Gastrocnemius medialis (tissue), 4 donors: ENCODE results near the gene CNDP1. TPM values are rescaled to one million over a fixed set of nuclear protein-coding genes. Genes with fewer than 3 reads are reported as not detected.

Source experiments
- ATAC-seq, 2 donors: fragments of 150-250 bp; one replicate each; pipeline ENCODE4 v1.9.1; 2016
- DNase-seq, 2 donors: peaks; one replicate each; pipeline ENCODE4 v3.0.0-alpha.2; 2019
- H3K27ac ChIP-seq, 4 donors: fragments of 200-600 bp; sonication (generic); 1 replicate in 1 of 4; 2 replicates in 3 of 4; pipeline ENCODE4 v1.5.1; 2016 to 2018; ENCODE audit warnings: mild to moderate bottlenecking in 2 of 4, moderate library complexity in 1 of 4
- H3K27me3 ChIP-seq, 3 donors: fragments of 200-600 bp; sonication (generic) in 2 of 3; 1 replicate in 1 of 3; 2 replicates in 2 of 3; pipeline versions ENCODE4 v1.5.1 to v1.6.0; 2016 to 2019; ENCODE audit warnings: mild to moderate bottlenecking in 1 of 3, moderate library complexity in 1 of 3
- H3K36me3 ChIP-seq, 2 donors: fragments of 200-600 bp; sonication (generic) in 1 of 2; one replicate each; pipeline ENCODE4 v1.5.1; 2017 to 2018
- H3K4me1 ChIP-seq, 2 donors: fragments of 200-600 bp; sonication (generic) in 1 of 2; one replicate each; pipeline ENCODE4 v1.5.1; 2016 to 2017; ENCODE audit warnings: mild to moderate bottlenecking in 2 of 2
- H3K4me3 ChIP-seq, 4 donors: fragments of 200-600 bp; sonication (generic) in 3 of 4; 1 replicate in 1 of 4; 2 replicates in 3 of 4; pipeline ENCODE4 v1.5.1; 2016 to 2019; ENCODE audit warnings: mild to moderate bottlenecking in 2 of 4
- H3K9me3 ChIP-seq, 3 donors: fragments of 200-600 bp; sonication (generic) in 2 of 3; 1 replicate in 1 of 3; 2 replicates in 2 of 3; pipeline ENCODE4 v1.5.1; 2016 to 2019
- POLR2A ChIP-seq, 2 donors: fragments of 450-650 bp; IDR thresholded peaks; one replicate each; pipeline ENCODE4 v1.6.1; 2017; ENCODE audit warnings: antibody characterized with exemption in 2 of 2, mild to moderate bottlenecking in 2 of 2, moderate library complexity in 2 of 2
- in situ Hi-C, 4 donors: fragments of 200-750 bp; cut with MboI; loops; one replicate each; pipeline versions ENCODE4 v1.15.0 to v1.8.0; 2017; ENCODE audit warnings: low sequenced_read_pairs in 4 of 4
- intact Hi-C: fragments of 100-400 bp; cut with DNase I; formaldehyde crosslinking; loops from one replicate; pipeline ENCODE4 v1.15.1; 2023; ENCODE audit warnings: low total_unique reads
- total RNA-seq, 4 donors: library from RNA; depleted of rRNA; stranded (reverse); fragments of >200 nt; gene quantifications; one replicate each; pipeline versions ENCODE4 v1.1.0 to v1.2.3, GENCODE V29; 2016
- TF ChIP-seq, protein P1 (sequence below), 5 experiments: fragments of 450-650 bp in 3 of 5; fragments of 200-600 bp in 2 of 5; sonication (generic) in 2 of 5; IDR thresholded peaks in 4 of 5; conservative IDR thresholded peaks in 1 of 5; 1 replicate in 4 of 5; 2 replicates in 1 of 5; pipeline ENCODE4 v1.5.1; 2016 to 2019; ENCODE audit warnings: antibody characterized with exemption in 5 of 5, mild to moderate bottlenecking in 3 of 5, moderate library complexity in 3 of 5

The CNDP1 gene
- total RNA-seq, 4 donors from 2014 or later, result not detected

DNA sequence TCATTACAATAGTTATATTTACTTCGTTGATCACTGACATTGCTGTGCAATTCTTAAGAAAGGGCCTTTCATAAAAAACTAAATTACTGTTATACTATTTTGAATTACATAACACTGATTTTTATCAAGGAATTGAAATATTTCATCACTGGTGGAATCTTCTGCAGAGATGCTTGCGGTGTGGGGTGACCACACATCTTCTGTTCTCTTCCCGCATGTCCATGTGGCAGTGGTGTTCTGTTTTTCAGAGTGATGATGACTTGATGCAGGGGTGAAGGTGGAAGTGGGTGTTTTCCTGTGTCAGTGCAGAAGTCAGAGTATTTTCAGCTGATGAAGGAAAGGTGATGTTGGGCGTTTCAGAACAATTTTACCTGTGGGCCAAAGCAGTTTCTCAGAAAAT is 31.2 kb upstream of the CNDP1 start:
- no peak for TF ChIP-seq POLR2A (IDR thresholded peaks at IDR 0.05)
- TF ChIP-seq, protein P1, sequence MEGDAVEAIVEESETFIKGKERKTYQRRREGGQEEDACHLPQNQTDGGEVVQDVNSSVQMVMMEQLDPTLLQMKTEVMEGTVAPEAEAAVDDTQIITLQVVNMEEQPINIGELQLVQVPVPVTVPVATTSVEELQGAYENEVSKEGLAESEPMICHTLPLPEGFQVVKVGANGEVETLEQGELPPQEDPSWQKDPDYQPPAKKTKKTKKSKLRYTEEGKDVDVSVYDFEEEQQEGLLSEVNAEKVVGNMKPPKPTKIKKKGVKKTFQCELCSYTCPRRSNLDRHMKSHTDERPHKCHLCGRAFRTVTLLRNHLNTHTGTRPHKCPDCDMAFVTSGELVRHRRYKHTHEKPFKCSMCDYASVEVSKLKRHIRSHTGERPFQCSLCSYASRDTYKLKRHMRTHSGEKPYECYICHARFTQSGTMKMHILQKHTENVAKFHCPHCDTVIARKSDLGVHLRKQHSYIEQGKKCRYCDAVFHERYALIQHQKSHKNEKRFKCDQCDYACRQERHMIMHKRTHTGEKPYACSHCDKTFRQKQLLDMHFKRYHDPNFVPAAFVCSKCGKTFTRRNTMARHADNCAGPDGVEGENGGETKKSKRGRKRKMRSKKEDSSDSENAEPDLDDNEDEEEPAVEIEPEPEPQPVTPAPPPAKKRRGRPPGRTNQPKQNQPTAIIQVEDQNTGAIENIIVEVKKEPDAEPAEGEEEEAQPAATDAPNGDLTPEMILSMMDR (IDR thresholded peaks at IDR 0.05 in 4 of 5, conservative IDR thresholded peaks at IDR 0.05 in 1 of 5), result no peak
- Histone ChIP-seq H3K27me3 (no peaks in the 10 kb centered on the region), H3K4me3 (no peak overlapping the region), H3K27ac (no peak overlapping the region), H3K36me3 (peaks cover 0 to 73% of the 10 kb centered on the region in 2 donors), H3K9me3 (no peaks in the 10 kb centered on the region), H3K4me1 (peaks cover 3 to 6% of the 10 kb centered on the region in 2 donors)
- in situ Hi-C loops, result no loop called here
- DNase-seq (no peak), ATAC-seq (no peak)
- intact Hi-C loops, result no loop called here

DNA sequence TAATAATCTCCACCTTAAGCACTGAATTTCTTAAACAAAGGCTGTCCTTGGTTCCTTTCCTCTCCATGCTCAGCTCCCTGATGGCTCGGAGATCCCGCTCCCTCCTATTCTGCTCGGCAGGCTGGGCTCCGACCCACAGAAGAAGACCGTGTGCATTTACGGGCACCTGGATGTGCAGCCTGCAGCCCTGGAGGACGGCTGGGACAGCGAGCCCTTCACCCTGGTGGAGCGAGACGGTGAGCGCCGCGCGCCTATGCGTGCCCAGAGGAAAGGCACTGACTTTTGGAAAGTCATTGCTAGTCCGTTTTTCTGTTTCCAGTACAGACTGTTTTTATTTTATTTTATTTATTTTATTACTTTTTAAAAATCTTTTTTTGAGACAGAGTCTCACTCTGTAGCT is 28.5 kb upstream of the CNDP1 start:
- intact Hi-C loops, result no loop called here
- no peak for TF ChIP-seq POLR2A (IDR thresholded peaks at IDR 0.05)
- ATAC-seq, result no peak
- Histone ChIP-seq H3K4me3 (no peak overlapping the region), H3K9me3 (no peaks in the 10 kb centered on the region), H3K36me3 (peaks cover 0 to 89% of the 10 kb centered on the region in 2 donors), H3K4me1 (no peaks in the 10 kb centered on the region), H3K27me3 (no peaks in the 10 kb centered on the region), H3K27ac (no peak overlapping the region)
- DNase-seq, result no peak
- in situ Hi-C loops, result no loop called here

DNA sequence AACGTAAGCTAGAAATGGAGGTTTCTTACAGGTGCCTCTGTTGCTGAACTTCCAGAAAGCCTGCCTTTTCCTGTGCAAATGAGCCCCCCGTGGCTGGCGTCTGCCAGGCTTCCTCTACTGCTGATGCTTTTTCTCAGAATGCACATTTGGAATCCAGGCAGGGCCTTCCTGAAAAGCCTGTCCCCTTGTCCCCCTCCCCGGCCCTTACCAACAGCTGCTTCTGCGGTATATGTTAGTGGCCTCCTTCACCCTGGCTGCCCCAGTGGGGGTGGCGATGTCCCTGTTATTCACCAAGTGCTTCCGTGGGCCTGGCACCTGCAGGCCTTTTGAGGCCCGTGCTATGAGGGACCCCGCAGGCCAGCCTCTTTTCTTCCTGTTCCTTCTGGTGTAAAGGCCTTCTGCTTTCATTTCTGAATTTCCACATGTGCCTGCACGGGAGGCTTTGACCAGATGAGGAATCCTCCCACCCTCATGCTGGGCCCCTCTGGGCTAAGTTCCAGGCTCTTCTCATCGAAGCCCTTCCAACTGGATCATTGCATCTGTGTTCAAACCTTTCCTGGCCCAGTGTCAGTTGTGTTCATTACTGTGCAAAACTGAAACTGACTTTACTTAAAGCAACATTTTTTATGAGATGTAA is 27.7 kb upstream of the CNDP1 start:
- in situ Hi-C loops, result no loop called here

DNA sequence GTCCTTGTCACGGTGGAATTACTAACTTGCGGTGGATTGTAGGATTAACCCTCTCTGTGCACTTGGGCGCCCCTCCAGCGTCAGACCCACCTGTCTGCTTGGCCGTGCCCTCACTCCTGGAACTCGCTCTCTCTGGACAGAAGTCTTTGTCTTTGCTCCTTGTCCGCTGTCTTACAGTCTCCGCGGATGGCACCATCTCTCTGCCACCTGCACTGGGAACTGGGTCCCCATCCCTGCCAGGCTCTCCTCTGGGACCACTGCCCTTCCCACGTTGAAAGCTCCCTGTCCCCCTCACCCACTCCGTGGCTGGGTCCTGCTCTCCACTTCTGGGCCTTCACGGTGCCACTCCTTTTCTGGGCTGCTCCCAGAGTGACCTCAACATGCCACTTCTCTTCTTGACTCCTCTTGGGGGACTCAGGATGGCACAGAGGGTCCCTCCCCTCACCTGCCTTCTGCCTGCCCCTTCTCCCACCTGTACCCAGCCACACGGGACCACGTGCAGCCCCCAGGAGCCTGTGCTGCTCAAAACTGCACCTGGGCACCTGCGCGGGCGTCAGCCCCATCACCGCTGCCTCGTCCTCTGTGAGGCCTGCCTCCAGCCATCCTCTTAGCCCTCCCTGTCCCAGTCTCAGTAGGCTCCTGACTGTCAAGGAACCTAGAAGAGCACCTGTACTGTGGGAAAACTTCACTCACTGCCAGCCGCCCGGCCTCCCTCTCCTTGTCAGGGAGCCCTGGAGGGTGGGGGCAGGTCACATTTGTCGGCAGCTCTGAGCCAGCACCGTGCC is 27.0 kb upstream of the CNDP1 start:
- intact Hi-C loops, result no loop called here
- Histone ChIP-seq H3K27me3 (no peaks in the 10 kb centered on the region), H3K4me1 (no peaks in the 10 kb centered on the region), H3K9me3 (no peaks in the 10 kb centered on the region), H3K36me3 (peaks cover 0 to 88% of the 10 kb centered on the region in 2 donors), H3K27ac (no peak overlapping the region), H3K4me3 (no peak overlapping the region)
- no peak for DNase-seq
- ATAC-seq, result no peak
- no peak for TF ChIP-seq POLR2A (IDR thresholded peaks at IDR 0.05)
- TF ChIP-seq, protein P1 (IDR thresholded peaks at IDR 0.05 in 4 of 5, conservative IDR thresholded peaks at IDR 0.05 in 1 of 5), result no peak
- in situ Hi-C loops, result no loop called here

More for the DNA sequence above, 27.7 kb upstream of the CNDP1 start:
- no peaks in the 10 kb centered on the region for H3K4me1 ChIP-seq
- H3K36me3 ChIP-seq, result peaks cover 0 to 88% of the 10 kb centered on the region in 2 donors
- no peak for DNase-seq
- ATAC-seq, result no peak
- no peaks in the 10 kb centered on the region for H3K9me3 ChIP-seq
- no peak for TF ChIP-seq POLR2A (IDR thresholded peaks at IDR 0.05)
- TF ChIP-seq, protein P1 (IDR thresholded peaks at IDR 0.05 in 4 of 5, conservative IDR thresholded peaks at IDR 0.05 in 1 of 5), result no peak
- intact Hi-C loops, result no loop called here
- no peak overlapping the region for H3K4me3 ChIP-seq
- no peaks in the 10 kb centered on the region for H3K27me3 ChIP-seq
- no peak overlapping the region for H3K27ac ChIP-seq

DNA sequence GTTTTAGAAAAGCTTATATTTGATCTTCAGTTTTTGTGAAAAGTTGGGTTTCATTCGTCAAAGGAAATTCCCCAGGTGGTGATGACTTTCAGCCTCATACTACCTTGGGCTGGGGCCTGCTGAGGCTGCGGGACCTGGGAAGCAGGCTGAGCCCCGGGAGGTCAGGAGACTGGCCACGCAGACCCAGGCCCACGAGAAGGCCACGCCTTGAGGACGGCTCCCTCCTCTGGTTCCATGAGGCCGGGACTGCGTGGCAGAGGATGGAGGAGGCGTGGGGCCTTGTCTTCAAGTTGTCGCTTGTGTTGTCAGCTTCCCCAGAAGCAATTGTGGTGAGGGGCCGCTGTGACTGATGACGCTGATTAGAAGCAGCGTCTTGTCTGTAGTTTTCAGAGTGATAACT is 26.4 kb upstream of the CNDP1 start:
- DNase-seq (no peak), ATAC-seq (no peak)
- H3K36me3 ChIP-seq, result peaks cover 0 to 88% of the 10 kb centered on the region in 2 donors
- TF ChIP-seq, protein P1 (IDR thresholded peaks at IDR 0.05 in 4 of 5, conservative IDR thresholded peaks at IDR 0.05 in 1 of 5), result no peak
- TF ChIP-seq POLR2A (IDR thresholded peaks at IDR 0.05), result no peak
- no peak overlapping the region for H3K4me3 ChIP-seq
- no peaks in the 10 kb centered on the region for H3K9me3 ChIP-seq
- H3K27me3 ChIP-seq, result no peaks in the 10 kb centered on the region
- in situ Hi-C loops (no loop called here), intact Hi-C loops (no loop called here)
- H3K27ac ChIP-seq, result no peak overlapping the region
- H3K4me1 ChIP-seq, result no peaks in the 10 kb centered on the region
